H1 (cell line): ENCODE data around the gene URGCP. TPM values are rescaled to one million over a fixed set of nuclear protein-coding genes. Genes with fewer than 3 reads are reported as not detected.

Experiments
- ASH2L ChIP-seq: fragments of 200-600, 300-600 bp; sonication (generic); IDR thresholded peaks from one replicate; pipeline ENCODE4 v1.7.1; 2017; ENCODE audit warnings: low read length
- ATF3 ChIP-seq: IDR thresholded peaks from 2 replicates; pipeline ENCODE4 v1.6.1; 2011; ENCODE audit warnings: low read depth, mild to moderate bottlenecking, low read length; ENCODE audit not compliant: insufficient read depth
- BACH1 ChIP-seq: IDR thresholded peaks from 2 replicates; pipeline ENCODE4 v1.6.1; 2012; ENCODE audit warnings: low read length, improper control_type of control experiment
- BCL11A ChIP-seq, 2 experiments: IDR thresholded peaks; one replicate each; pipeline ENCODE4 v1.6.1; 2011; ENCODE audit warnings: low read depth in 2 of 2, low read length in 2 of 2, mild to moderate bottlenecking in 2 of 2
- CBX5 ChIP-seq: fragments of 300-800, 300-1000 bp; sonication (generic); IDR thresholded peaks from 2 replicates; pipeline ENCODE4 v1.7.1; 2016; ENCODE audit warnings: antibody characterized with exemption, low read length, low read depth
- CEBPB ChIP-seq: IDR thresholded peaks from 2 replicates; pipeline ENCODE4 v1.6.1; 2012; ENCODE audit warnings: low read depth, low read length
- CREB1 ChIP-seq: IDR thresholded peaks from 2 replicates; pipeline ENCODE4 v1.6.1; 2012; ENCODE audit warnings: inconsistent platforms
- EZH2 ChIP-seq: fragments of 200-600 bp; sonication (generic); IDR thresholded peaks from 2 replicates; pipeline ENCODE4 v1.7.1; 2012; ENCODE audit warnings: low read depth, mild to moderate bottlenecking, moderate library complexity, low read length, inconsistent platforms; ENCODE audit not compliant: severe bottlenecking
- FOSL1 ChIP-seq: IDR thresholded peaks from 2 replicates; pipeline ENCODE4 v1.6.1; 2011; ENCODE audit warnings: mild to moderate bottlenecking, low read depth, low read length, moderate library complexity; ENCODE audit not compliant: insufficient read depth
- HDAC6 ChIP-seq: IDR thresholded peaks from one replicate; pipeline ENCODE4 v1.7.1; 2012; ENCODE audit warnings: low read depth, mild to moderate bottlenecking, inconsistent platforms, low read length, moderate library complexity
- KDM1A ChIP-seq: fragments of 200-600, 300-600 bp; sonication (generic); IDR thresholded peaks from 2 replicates; pipeline ENCODE4 v1.7.1; 2016; ENCODE audit warnings: mild to moderate bottlenecking, low read length, borderline replicate concordance
- KDM4A ChIP-seq: IDR thresholded peaks from one replicate; pipeline ENCODE4 v1.7.1; 2012; ENCODE audit warnings: low read depth, mild to moderate bottlenecking, moderate library complexity, low read length, inconsistent platforms; ENCODE audit not compliant: severe bottlenecking
- KDM5A ChIP-seq: fragments of 200-600 bp; IDR thresholded peaks from 2 replicates; pipeline ENCODE4 v1.7.1; 2012; ENCODE audit warnings: mild to moderate bottlenecking, low read length, inconsistent platforms, mixed read lengths
- MAX ChIP-seq: IDR thresholded peaks from 2 replicates; pipeline ENCODE4 v1.6.1; 2012; ENCODE audit warnings: inconsistent platforms
- POLR2A ChIP-seq, 2 experiments: IDR thresholded peaks; 1 replicate in 1 of 2; 2 replicates in 1 of 2; pipeline ENCODE4 v1.6.1; 2011; ENCODE audit warnings: low read depth in 2 of 2, low read length in 2 of 2, mild to moderate bottlenecking in 2 of 2; ENCODE audit errors: control extremely low read depth in 1 of 2
- POLR2AphosphoS5 ChIP-seq: IDR thresholded peaks from 2 replicates; pipeline ENCODE4 v1.6.1; 2011; ENCODE audit warnings: low read depth, low read length
- RAD21 ChIP-seq, 2 experiments: IDR thresholded peaks in 1 of 2; conservative IDR thresholded peaks in 1 of 2; 2 replicates each; pipeline ENCODE4 v1.6.1; 2011; ENCODE audit warnings: low read depth in 2 of 2, low read length in 2 of 2, improper control_type of control experiment in 1 of 2, inconsistent platforms in 1 of 2, mild to moderate bottlenecking in 1 of 2, moderate library complexity in 1 of 2
- RNF2 ChIP-seq: fragments of 200-900, 300-1000 bp; sonication (generic); IDR thresholded peaks from 2 replicates; pipeline ENCODE4 v1.7.1; 2016; ENCODE audit warnings: borderline replicate concordance, low read depth, mild to moderate bottlenecking, antibody characterized with exemption, low read length; ENCODE audit not compliant: poor library complexity, severe bottlenecking; ENCODE audit errors: missing control alignments
- SIRT6 ChIP-seq: IDR thresholded peaks from one replicate; pipeline ENCODE4 v1.7.1; 2012; ENCODE audit warnings: low read length, inconsistent platforms
- SP1 ChIP-seq: IDR thresholded peaks from 2 replicates; pipeline ENCODE4 v1.6.1; 2011; ENCODE audit warnings: low read depth, low read length
- SP2 ChIP-seq: IDR thresholded peaks from 2 replicates; pipeline ENCODE4 v1.6.1; 2012; ENCODE audit warnings: mild to moderate bottlenecking, low read length, inconsistent platforms
- SP4 ChIP-seq: IDR thresholded peaks from 2 replicates; pipeline ENCODE4 v1.6.1; 2012; ENCODE audit warnings: low read length, inconsistent platforms
- USF2 ChIP-seq: IDR thresholded peaks from 2 replicates; pipeline ENCODE4 v1.6.1; 2011; ENCODE audit warnings: low read length, improper control_type of control experiment
- polyA plus RNA-seq, 7 experiments: library from polyadenylated mRNA; depleted of rRNA in 3 of 7; stranded (reverse) in 5 of 7; unstranded in 2 of 7; fragments of >200 nt in 5 of 7; fragments of 200-250 nt in 2 of 7; gene quantifications; 1 replicate in 5 of 7; 2 replicates in 1 of 7; 4 replicates in 1 of 7; pipeline versions ENCODE4 v1.2.1 to v1.2.3, GENCODE V29; 2011 to 2013; ENCODE audit warnings: missing spikeins in 2 of 7, mixed read lengths in 2 of 7
- total RNA-seq: library from RNA; stranded (reverse); fragmentation: NEBNext Ultra II Directional; extraction: Animal tissue kit (Norgen Biotek cat#: 25700); gene quantifications from 2 replicates; pipeline ENCODE4 v1.2.1, GENCODE V29; 2021

URGCP gene
- total and polyA plus RNA-seq, 2 of the 8 experiments (the other 6 are each of a cell fraction or from before 2014, with no cell fraction given), result 9.0 to 18.7 TPM

- no peak for TF ChIP-seq FOSL1
- TF ChIP-seq SIRT6, result no peak
- TF ChIP-seq ASH2L, result peak; percentile 76
- TF ChIP-seq EZH2, result peak; percentile 38
- TF ChIP-seq MAX, result peak; percentile 96
- no peak for TF ChIP-seq SP1
- TF ChIP-seq USF2, result no peak
- 0 out of 2 replicates have a peak, but pooled peaks have one; percentile 25 for TF ChIP-seq POLR2AphosphoS5
- TF ChIP-seq BCL11A (IDR thresholded peaks at IDR 0.05; ENCODE audit: low read depth in 2 of 2, low read length in 2 of 2), result no peak
- no peak for TF ChIP-seq HDAC6
- no peak for TF ChIP-seq SP4
- TF ChIP-seq CBX5, result no peak
- no peak for TF ChIP-seq CEBPB
- TF ChIP-seq RNF2, result peak; percentile 62
- TF ChIP-seq KDM5A, result no peak
- TF ChIP-seq RAD21 (IDR thresholded peaks at IDR 0.05 in 1 of 2, conservative IDR thresholded peaks at IDR 0.05 in 1 of 2; ENCODE audit: low read depth in 2 of 2, low read length in 2 of 2), result no peak
- no peak for TF ChIP-seq ATF3
- TF ChIP-seq POLR2A (IDR thresholded peaks at IDR 0.05; ENCODE audit: control extremely low read depth in 1 of 2, low read depth in 2 of 2, low read length in 2 of 2), result peak; percentile 38 to 45; a peak in 2 of 3 replicates
- TF ChIP-seq CREB1, result no peak; the same call in 1 of the 2 replicates
- TF ChIP-seq SP2, result no peak
- TF ChIP-seq BACH1, result no peak
- TF ChIP-seq KDM4A, result peak; percentile 76
- 0 out of 2 replicates have a peak, but pooled peaks have one; percentile 9 for TF ChIP-seq KDM1A
These were observed 19.8 kb upstream of the URGCP start, which contains the start of gene UBE2D4 (continued) for GRCh38 chr7:43925984-43926797.
